ENCODE results near the gene RAB7B. TPM values are rescaled to one million over a fixed set of nuclear protein-coding genes. Genes with fewer than 3 reads are reported as not detected.
A peak's percentile ranks its signal among the peaks of the same experiment; 100 is the strongest.
"Not testable (repeated sequence)": the region's sequence is repeated elsewhere in the genome, so short reads cannot be mapped to it uniquely, and the experiment has no call there.

The RAB7B gene
- total RNA-seq, 1 experiment from 2014 or later: 0.10 TPM

- DNase-seq (ENCODE audit: low read depth): no peak
These were observed 4.5 kb downstream of the RAB7B start for GRCh38 chr1:205998457-205999241.

- DNase-seq (ENCODE audit: low read depth): not testable (repeated sequence)
These were observed 6.6 kb downstream of the RAB7B start for GRCh38 chr1:205996641-205997040.

- no peak for DNase-seq (ENCODE audit: low read depth)
These were observed 8.8 kb downstream of the RAB7B start for GRCh38 chr1:205994346-205994745.

- no peak for DNase-seq (ENCODE audit: low read depth)
These were observed 10.1 kb downstream of the RAB7B start for GRCh38 chr1:205993068-205993467.

GRCh38 chr1:205992218-205992882 lies 10.8 kb downstream of the RAB7B start:
- no peak for DNase-seq (ENCODE audit: low read depth)

GRCh38 chr1:205991237-205991636 lies 12.0 kb downstream of the RAB7B start:
- no peak for DNase-seq (ENCODE audit: low read depth)

GRCh38 chr1:205990226-205990625 lies 13.0 kb downstream of the RAB7B start:
- DNase-seq (ENCODE audit: low read depth): no peak

GRCh38 chr1:205989786-205990185 lies 13.4 kb downstream of the RAB7B start:
- DNase-seq (ENCODE audit: low read depth): no peak

GRCh38 chr1:205988585-205988995 lies 14.6 kb downstream of the RAB7B start:
- no peak for DNase-seq (ENCODE audit: low read depth)

GRCh38 chr1:205986861-205987260 lies 16.3 kb downstream of the RAB7B start:
- DNase-seq (ENCODE audit: low read depth): no peak

GRCh38 chr1:205986292-205986691 lies 16.9 kb downstream of the RAB7B start:
- DNase-seq (ENCODE audit: low read depth): no peak

- no peak for DNase-seq (ENCODE audit: low read depth)
These were observed 17.7 kb downstream of the RAB7B start for GRCh38 chr1:205985330-205986005.

- peak; percentile 57 for DNase-seq (ENCODE audit: low read depth)
These were observed 19.1 kb downstream of the RAB7B start for GRCh38 chr1:205983925-205984725.

GRCh38 chr1:205981257-205981656 lies 21.9 kb downstream of the RAB7B start:
- DNase-seq (ENCODE audit: low read depth): no peak

GRCh38 chr1:205980237-205980870 lies 22.8 kb downstream of the RAB7B start:
- DNase-seq (ENCODE audit: low read depth): peak; percentile 56

GRCh38 chr1:205979301-205979700 lies 23.9 kb downstream of the RAB7B start:
- no peak for DNase-seq (ENCODE audit: low read depth)

- no peak for DNase-seq (ENCODE audit: low read depth)
These were observed 24.5 kb downstream of the RAB7B start for GRCh38 chr1:205978676-205979075.

GRCh38 chr1:205977402-205978014 lies 25.7 kb downstream of the RAB7B start:
- DNase-seq (ENCODE audit: low read depth): peak; percentile 70

GRCh38 chr1:205976708-205977401 lies 26.3 kb downstream of the RAB7B start:
- DNase-seq (ENCODE audit: low read depth): peak; percentile 69

GRCh38 chr1:205976036-205976435 lies 27.2 kb downstream of the RAB7B start:
- no peak for DNase-seq (ENCODE audit: low read depth)
